MM.1S (cell line): ENCODE results near the gene MICU1.

Experiments
- DNase-seq: peaks from one replicate; pipeline ENCODE4 v3.0.0-alpha.2; 2015
- H2AFZ ChIP-seq: fragments of 300-600 bp; sonication (generic); 2 replicates; pipeline ENCODE4 v1.6.0; 2016; ENCODE audit warnings: antibody characterized with exemption, low read length
- H3F3A ChIP-seq: fragments of 300-600 bp; sonication (generic); 2 replicates; pipeline ENCODE4 v1.6.1; 2016; ENCODE audit warnings: mild to moderate bottlenecking, antibody characterized with exemption, low read length, moderate library complexity, mixed read lengths; ENCODE audit not compliant: insufficient read depth
- H3K27ac ChIP-seq: fragments of 300-600 bp; sonication (generic); 2 replicates; pipeline ENCODE4 v1.5.1; 2016; ENCODE audit warnings: mild to moderate bottlenecking, low read length
- H3K27me3 ChIP-seq: fragments of 300-600 bp; sonication (generic); replicated peaks from 2 replicates; pipeline ENCODE4 v1.6.0; 2016; ENCODE audit warnings: low read length; ENCODE audit not compliant: insufficient read depth
- H3K36me3 ChIP-seq: fragments of 300-600 bp; sonication (generic); replicated peaks from 2 replicates; pipeline ENCODE4 v1.6.1; 2016; ENCODE audit warnings: mild to moderate bottlenecking, low read length, mixed read lengths; ENCODE audit not compliant: insufficient read depth
- H3K4me1 ChIP-seq: fragments of 300-600 bp; sonication (generic); 2 replicates; pipeline ENCODE4 v1.6.1; 2016; ENCODE audit warnings: low read length, mixed read lengths
- H3K4me2 ChIP-seq: fragments of 300-600 bp; sonication (generic); 2 replicates; pipeline ENCODE4 v1.6.0; 2016; ENCODE audit warnings: low read depth, low read length
- H3K4me3 ChIP-seq: fragments of 300-600 bp; sonication (generic); 2 replicates; pipeline ENCODE4 v1.5.1; 2016; ENCODE audit warnings: low read length, mixed read lengths
- H3K79me2 ChIP-seq: fragments of 300-600 bp; sonication (generic); 2 replicates; pipeline ENCODE4 v1.6.1; 2016; ENCODE audit warnings: mixed run types, low read length, mixed read lengths
- H3K9ac ChIP-seq: fragments of 300-600 bp; sonication (generic); 2 replicates; pipeline ENCODE4 v1.6.1; 2016; ENCODE audit warnings: low read length, mixed read lengths
- H3K9me2 ChIP-seq: fragments of 300-600 bp; sonication (generic); replicated peaks from 2 replicates; pipeline ENCODE4 v1.6.1; 2016; ENCODE audit warnings: mild to moderate bottlenecking, low read length, mixed read lengths; ENCODE audit not compliant: insufficient read depth
- H3K9me3 ChIP-seq: fragments of 300-600 bp; sonication (generic); replicated peaks from 2 replicates; pipeline ENCODE4 v1.6.1; 2016; ENCODE audit warnings: mild to moderate bottlenecking, low read length, mixed read lengths; ENCODE audit not compliant: insufficient read depth
- H4K20me1 ChIP-seq: fragments of 300-600 bp; sonication (generic); 2 replicates; pipeline ENCODE4 v1.6.1; 2016; ENCODE audit warnings: mild to moderate bottlenecking, low read length, moderate library complexity, mixed read lengths; ENCODE audit not compliant: insufficient read depth
- CTCF ChIP-seq: fragments of 300-600 bp; sonication (generic); IDR thresholded peaks from 2 replicates; pipeline ENCODE4 v1.5.1; 2016; ENCODE audit warnings: antibody characterized with exemption, low read length, mixed read lengths
- EZH2 ChIP-seq: fragments of 300-600 bp; sonication (generic); optimal IDR thresholded peaks from 2 replicates; pipeline ENCODE3; 2017; ENCODE audit warnings: low read depth, mild to moderate bottlenecking, antibody characterized with exemption, low read length, mixed read lengths
- EZH2phosphoT487 ChIP-seq: fragments of 300-600 bp; sonication (generic); IDR thresholded peaks from 2 replicates; pipeline ENCODE4 v1.6.1; 2018; ENCODE audit warnings: antibody characterized with exemption, low read length

The MICU1 gene

DNA sequence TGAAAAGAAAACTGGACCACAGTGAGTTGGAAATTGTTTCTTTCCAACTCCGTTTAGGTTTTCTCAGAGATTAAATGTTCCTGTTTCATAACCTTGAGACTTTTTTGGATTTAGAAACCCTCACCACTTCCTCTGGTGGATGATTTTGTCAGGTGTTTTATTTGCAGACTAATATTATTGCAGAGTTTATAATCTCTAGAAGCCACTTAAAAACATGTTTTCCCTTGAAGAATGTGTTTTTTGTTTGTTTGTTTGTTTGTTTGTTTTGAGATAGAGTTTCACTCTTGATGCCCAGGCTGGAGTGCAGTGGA lies 520 bp upstream of the MICU1 start:
- no peaks in the 10 kb centered on the region for H3K27me3 ChIP-seq
- DNase-seq, result no peak
- H3K4me3 ChIP-seq, result peak overlapping the region; percentile 94
- peaks cover 36% of the 10 kb centered on the region for H3K79me2 ChIP-seq
- H3K9me2 ChIP-seq, result no peaks in the 10 kb centered on the region
- peaks cover 4% of the 10 kb centered on the region; the same call in 1 of the 2 replicates for H3K4me1 ChIP-seq
- no peak for TF ChIP-seq CTCF
- no peak for TF ChIP-seq EZH2
- TF ChIP-seq EZH2phosphoT487, result no peak
- H3K36me3 ChIP-seq, result no peaks in the 10 kb centered on the region
- H3K9me3 ChIP-seq, result no peaks in the 10 kb centered on the region
- H2AFZ ChIP-seq, result peak overlapping the region; percentile 81
- H3K4me2 ChIP-seq, result peak overlapping the region; percentile 67
- peak overlapping the region; percentile 78; the same call in 1 of the 2 replicates for H3K27ac ChIP-seq
- peak overlapping the region; percentile 78 for H3K9ac ChIP-seq
- H4K20me1 ChIP-seq, result no peaks in the 10 kb centered on the region
- H3F3A ChIP-seq, result peaks cover 5% of the 10 kb centered on the region

DNA sequence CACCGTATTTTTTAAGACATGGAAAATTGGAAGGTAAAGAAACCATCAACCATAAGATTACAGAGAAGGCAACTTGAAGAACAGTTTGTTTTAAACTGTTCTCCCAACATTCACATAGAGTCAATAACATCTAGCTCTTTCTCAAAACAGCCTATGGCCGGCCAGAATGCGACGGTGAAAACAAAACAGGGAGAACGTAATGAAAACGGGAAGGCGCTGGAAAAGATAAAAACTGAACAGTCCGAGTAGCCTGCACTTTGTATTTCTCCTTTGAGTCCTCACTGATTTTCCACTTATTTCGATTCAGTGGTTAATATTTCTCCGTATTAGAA lies 637 bp downstream of the MICU1 start:
- DNase-seq, result no peak
- Histone ChIP-seq H3F3A (peaks cover 5% of the 10 kb centered on the region), H3K4me2 (peak overlapping the region; percentile 71), H3K27ac (no peak overlapping the region), H3K9me3 (no peaks in the 10 kb centered on the region), H2AFZ (peak overlapping the region; percentile 84), H3K4me1 (peaks cover 4% of the 10 kb centered on the region; the same call in 1 of the 2 replicates), H3K36me3 (no peaks in the 10 kb centered on the region), H3K4me3 (peak overlapping the region; percentile 94), H3K9me2 (no peaks in the 10 kb centered on the region), H4K20me1 (peaks cover 3% of the 10 kb centered on the region; the same call in 1 of the 2 replicates), H3K9ac (peak overlapping the region; percentile 77), H3K79me2 (peaks cover 43% of the 10 kb centered on the region), H3K27me3 (no peaks in the 10 kb centered on the region)
- TF ChIP-seq EZH2, result no peak

DNA sequence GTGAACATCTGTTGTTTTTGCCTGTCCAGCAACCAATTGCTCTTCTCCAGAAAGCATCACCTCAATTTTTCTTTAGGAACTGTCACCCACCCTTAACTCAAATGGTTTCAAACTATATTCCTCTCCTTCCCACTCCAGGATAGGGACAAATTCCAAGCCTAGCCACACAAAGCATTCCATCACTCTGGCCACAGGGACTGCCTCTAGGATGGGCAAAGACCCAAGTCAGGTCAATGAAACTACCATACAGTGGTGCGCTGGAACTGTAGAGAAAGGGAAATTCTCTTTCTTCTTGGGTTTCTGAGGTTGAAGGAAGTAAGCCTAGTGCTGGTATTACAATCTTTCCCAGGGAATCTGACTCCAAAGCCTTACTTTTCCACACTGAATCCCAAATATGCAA lies 3.6 kb downstream of the MICU1 start:
- Histone ChIP-seq H4K20me1 (peaks cover 3% of the 10 kb centered on the region; the same call in 1 of the 2 replicates), H3K4me2 (no peak overlapping the region), H3K79me2 (peaks cover 59% of the 10 kb centered on the region), H3K9me2 (no peaks in the 10 kb centered on the region), H3K4me3 (no peak overlapping the region), H3K4me1 (peaks cover 4% of the 10 kb centered on the region; the same call in 1 of the 2 replicates), H3K9me3 (no peaks in the 10 kb centered on the region), H2AFZ (no peak overlapping the region), H3K9ac (no peak overlapping the region), H3K36me3 (no peaks in the 10 kb centered on the region), H3F3A (peaks cover 5% of the 10 kb centered on the region), H3K27me3 (no peaks in the 10 kb centered on the region), H3K27ac (no peak overlapping the region)
- TF ChIP-seq EZH2phosphoT487 (no peak), EZH2 (no peak), CTCF (no peak)
- no peak for DNase-seq

GRCh38 chr10:72616716-72617115 lies 9.2 kb downstream of the MICU1 start:
- H3K27ac ChIP-seq, result no peak overlapping the region
- no peak overlapping the region for H3K9ac ChIP-seq

More at GRCh38 chr10:72616716-72617115, 9.2 kb downstream of the MICU1 start:
- Histone ChIP-seq H3K9me2 (no peaks in the 10 kb centered on the region), H3K9me3 (no peaks in the 10 kb centered on the region), H3F3A (no peaks in the 10 kb centered on the region), H3K4me2 (no peak overlapping the region), H3K27me3 (no peaks in the 10 kb centered on the region), H3K4me1 (no peaks in the 10 kb centered on the region), H4K20me1 (peaks cover 3% of the 10 kb centered on the region; the same call in 1 of the 2 replicates), H3K4me3 (no peak overlapping the region), H3K79me2 (peaks cover 44% of the 10 kb centered on the region), H3K36me3 (no peaks in the 10 kb centered on the region), H2AFZ (no peak overlapping the region)
- no peak for DNase-seq
- no peak for TF ChIP-seq CTCF
- no peak for TF ChIP-seq EZH2
- TF ChIP-seq EZH2phosphoT487, result no peak
